ENCODE results near the gene BICDL2.

BICDL2 gene

GRCh38 chr16:3047387-3047720, 10.6 kb upstream of the BICDL2 start:
- no peak for DNase-seq (ENCODE audit: low spot score)

DNA sequence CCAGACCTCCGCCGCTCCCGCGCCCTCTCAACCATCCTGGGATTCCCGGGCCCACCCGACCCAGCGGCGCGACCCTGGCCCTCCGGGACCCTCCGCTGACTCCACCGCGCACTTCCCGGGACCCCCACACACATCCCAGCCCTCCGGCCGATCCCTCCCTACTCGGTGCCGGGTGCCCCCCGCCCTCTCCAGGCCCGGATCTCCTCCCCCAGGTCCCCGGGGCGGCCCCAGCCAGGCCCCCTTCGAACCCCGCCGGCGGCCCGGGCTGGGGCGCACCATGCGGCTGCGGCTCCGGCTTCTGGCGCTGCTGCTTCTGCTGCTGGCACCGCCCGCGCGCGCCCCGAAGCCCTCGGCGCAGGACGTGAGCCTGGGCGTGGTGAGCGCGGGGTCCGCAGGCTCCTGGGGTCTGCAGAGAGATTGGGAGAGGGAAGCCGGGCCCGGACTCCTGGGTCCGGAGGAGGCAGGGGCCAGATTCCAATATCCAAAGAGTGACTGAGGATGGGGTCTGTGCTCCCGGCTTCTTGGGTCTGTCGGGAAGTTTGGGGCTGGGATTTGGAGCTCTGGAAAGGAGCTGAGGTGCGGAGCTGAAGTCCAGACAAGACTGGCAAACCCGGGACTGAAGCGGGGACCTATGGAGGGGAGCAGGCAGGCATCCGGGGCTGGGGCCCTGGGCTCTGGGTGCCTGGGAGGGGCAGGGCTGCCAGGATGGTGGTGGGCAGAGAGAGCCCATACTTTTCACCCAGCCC, 10.1 kb upstream of the BICDL2 start:
- no peak for DNase-seq (ENCODE audit: low spot score)

- no peak for DNase-seq (ENCODE audit: low spot score)
Measured at GRCh38 chr16:3045758-3046640, 9.3 kb upstream of the BICDL2 start, which contains the start of gene MMP25. TSS of gene MMP25 (plus strand) at chr16:3046561. CDS start at chr16:3046918, 357 bp downstream.

- no peak for DNase-seq (ENCODE audit: low spot score)
Measured at GRCh38 chr16:3044708-3045107, 8.0 kb upstream of the BICDL2 start.

DNA sequence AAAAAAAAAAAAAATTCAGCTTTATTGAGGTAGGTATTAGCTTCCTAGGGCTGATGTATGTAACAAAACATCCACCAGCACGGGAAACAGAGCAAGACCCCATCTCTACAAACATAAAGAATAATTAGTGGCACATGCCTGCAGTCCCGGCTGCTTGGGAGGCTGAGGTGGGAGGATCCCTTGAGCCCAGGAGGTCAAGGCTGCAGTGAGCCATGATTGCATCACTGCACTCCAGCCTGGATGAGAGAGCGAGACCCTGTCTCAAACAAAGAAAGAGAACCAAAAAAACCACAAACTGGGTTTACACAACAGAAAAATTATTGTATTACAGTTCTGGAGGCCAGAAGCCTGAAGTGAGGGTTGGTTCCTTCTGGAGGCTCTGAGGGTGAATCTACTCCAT, 5.6 kb upstream of the BICDL2 start:
- DNase-seq (ENCODE audit: low spot score), result no peak

DNA sequence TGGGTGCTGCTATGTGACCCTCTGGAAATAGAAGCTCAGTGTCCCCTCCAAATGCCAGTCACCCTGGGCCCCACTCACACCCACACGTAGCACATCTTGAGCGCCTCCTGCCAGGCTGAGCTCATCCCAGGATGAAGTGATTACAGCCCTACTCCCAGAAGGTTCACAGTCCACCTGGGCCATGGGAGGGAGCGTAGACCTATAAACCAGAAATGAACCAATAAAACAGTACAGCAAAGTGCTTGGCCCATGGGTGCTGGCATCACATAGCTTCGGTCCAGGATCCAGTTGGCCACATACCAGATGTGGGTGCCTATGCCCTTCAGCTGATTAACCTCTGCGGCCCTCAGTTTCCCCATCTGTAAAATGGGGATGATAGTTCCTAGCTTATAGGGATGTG, 2.2 kb upstream of the BICDL2 start:
- no peak for DNase-seq (ENCODE audit: low spot score)

DNA sequence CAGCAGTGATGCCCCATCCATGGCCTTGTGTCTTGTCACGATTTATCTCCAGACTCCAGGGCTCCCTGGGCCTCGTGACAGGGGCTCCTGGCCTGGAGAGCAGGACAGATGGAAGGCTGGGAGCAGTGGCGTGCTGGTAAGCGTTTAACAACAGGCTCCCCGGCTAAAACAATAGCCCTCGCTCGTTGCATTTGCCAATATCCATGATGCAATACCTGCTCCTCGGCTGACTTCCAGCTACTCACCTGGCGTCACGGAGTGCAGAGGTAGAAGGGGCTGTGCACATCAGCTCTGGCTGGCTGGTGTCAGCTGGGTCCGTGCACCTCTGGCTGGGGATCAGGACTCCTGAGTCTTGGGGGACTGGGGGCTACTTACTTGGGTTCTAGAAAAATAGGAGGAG, 1.5 kb upstream of the BICDL2 start:
- DNase-seq (ENCODE audit: low spot score), result no peak

DNA sequence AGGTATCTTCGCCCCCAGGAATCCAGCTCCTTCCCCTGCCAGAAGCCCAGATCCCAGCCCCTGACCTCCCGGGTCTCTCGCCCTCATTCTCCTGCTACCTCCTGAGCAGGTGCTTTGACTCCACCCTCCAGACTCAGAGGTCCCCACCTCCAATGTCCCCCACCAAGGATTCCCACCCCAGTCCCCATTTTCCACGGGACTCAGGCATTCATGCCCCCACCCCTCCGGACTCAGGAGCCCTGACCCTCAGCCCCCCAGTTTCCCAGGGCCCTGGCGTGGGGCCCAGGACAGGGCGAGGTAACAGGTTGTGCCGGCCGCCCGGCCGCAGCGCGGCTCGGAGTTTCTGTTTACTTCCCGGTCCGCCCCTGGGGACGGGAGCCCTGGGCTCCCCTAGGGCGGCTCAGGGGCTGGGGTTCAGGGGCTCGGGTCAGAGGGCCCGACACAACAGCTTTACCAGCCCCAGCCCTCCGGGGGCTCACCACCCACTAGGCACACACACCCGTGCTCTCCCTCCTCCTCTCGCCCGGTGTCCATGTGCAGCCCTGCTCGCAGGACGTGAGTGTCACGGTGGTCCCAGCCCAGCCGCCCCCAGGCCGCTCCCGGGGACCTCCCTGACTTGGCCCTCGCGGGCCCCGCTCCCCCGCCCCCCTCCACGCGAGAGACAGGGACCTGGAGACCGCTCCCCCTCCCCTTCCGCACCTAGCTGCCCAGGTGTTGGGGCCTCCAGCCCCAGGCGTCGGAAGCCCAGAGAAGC, 595 bp downstream of the BICDL2 start:
- DNase-seq (ENCODE audit: low spot score), result no peak

DNA sequence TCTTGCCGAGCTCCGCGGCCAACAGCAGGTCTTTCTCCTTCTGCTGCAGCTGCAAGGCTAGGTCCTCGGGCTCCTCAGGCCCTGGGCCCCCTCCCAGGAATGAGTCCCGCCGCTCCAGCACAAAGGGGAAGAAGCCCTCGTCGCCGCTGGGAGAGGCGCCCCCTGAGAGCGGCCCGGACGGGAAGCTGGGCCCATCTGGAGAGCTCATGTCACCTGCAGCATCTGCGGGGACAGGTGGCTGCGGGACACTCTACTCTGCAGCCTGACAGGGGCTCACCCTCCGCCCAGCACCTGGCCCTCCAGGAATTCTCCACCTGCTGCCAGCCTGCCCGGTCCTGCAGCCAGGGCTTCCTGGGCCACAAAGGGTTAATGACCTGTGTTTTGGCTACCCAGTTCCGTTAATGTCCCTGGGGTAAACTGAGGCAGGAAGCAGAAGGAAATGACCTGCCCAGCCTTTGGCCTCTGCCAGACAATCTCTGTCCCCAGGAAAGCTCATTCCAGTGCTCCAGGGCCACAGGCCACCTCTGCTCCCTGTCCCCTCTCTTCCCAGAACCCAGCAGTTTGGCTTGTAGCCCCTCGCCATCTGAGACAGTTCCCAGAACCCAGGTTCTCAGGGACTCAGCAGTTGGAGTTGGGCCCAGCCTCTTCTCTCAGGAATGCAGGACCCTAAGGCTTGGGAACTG, 1.3 kb downstream of the BICDL2 start:
- DNase-seq (ENCODE audit: low spot score), result no peak

- no peak for DNase-seq (ENCODE audit: low spot score)
Measured at GRCh38 chr16:3032624-3033023, 4.1 kb downstream of the BICDL2 start.

GRCh38 chr16:3030222-3031212, 6.2 kb downstream of the BICDL2 start:
- no peak for DNase-seq (ENCODE audit: low spot score)

DNA sequence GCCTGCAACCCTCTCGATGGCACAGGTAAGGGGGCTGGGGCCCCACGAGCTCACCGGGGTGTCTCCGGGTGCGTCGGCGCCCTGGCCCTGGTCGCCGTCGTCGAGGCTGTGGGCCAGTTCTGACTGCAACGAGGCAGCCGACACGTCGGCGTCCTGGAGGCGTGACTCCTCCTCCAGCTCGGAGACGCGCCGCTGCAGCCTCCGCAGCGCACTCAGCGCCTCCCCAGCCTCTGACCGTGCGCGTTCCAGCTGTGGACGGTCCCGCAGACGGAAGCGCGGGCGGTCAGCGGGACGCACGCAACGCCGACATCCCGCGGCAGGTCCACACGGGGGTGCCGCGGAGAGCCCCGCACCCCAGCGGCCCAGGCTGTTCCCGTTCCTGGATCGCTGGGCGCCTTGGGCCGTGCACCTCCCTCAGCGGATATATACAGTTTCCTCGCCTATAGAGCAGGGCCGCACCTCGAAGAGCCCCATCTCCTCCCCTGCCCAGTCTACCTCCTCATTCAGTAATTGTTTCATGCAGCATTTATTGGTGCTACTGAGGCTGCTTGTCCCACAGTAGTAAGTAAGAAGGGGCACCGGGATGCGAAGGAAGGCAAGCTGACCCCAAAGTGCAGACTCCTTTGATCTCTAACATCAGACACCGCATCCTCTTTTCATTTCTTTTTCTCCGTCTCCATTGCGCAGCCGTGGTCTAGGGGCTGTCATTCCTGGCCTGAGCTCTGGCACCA, 7.1 kb downstream of the BICDL2 start:
- peak; percentile 30 for DNase-seq (ENCODE audit: low spot score)

DNA sequence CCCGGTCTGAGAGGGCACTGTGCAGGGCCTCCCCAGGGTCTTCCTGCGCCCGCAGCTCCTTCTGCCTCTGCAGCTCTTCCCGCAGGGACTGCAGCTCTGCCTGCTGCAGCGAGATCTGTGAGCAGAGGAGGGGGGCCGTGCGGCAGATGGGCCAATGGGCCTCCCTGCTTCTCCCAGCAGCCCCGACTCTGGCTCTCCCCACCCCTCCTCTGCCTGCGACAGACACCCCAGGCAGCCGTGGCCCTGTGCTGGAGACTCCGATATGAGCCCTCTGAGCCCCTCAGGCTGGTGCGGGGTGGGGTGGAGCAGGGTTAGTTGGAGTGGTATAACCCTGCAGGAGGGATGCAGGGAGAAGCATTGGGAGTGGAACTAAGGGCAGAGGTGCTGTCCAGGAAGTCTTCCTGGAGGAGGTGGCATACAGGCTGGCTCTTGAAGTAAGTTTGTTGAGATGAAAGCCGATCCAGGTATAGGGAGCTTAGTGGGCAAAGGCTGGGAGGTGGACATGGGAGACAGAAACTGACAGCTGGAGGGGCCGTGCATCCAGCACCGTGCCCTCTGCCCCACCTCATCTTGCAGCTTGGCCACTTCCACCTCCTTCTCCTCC, 7.9 kb downstream of the BICDL2 start:
- DNase-seq (ENCODE audit: low spot score), result no peak

DNA sequence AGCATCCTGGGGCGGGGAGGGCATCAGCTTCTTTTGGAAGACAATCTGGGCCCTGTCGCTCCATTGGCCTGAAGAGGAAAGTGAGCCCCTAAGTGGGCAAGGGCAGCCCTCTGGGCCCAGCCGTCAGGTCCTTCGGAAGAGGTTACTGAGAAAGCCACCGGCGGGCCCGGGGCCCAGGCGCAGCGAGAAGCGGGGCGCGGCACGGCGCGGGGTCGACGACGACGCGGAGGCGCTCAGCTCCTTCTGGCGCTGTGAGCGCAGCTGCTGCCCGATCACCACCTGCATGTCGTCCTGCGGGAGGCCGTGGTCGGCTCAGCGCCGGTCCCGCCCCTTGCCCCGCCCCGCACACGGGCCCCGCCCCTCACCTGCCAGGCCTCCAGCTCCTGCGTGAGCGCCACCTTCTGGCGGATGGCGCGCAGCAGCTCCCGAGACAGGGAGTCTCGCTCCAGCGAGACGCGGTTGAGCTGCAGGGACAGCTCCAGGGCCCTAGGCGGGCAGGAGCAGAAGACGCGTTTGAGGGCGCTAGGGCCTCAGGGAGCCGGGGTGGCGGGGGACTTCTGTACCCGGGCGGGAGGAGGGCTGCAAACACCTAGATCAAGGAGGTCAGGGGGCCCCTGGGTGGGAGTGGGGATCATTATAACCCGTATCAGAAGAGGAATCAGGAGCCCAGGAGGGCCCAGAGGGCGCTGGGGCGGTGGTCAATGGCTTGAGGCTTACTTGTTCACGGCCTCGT, 8.6 kb downstream of the BICDL2 start:
- peak; percentile 88 for DNase-seq (ENCODE audit: low spot score)

GRCh38 chr16:3027489-3027795, 9.3 kb downstream of the BICDL2 start:
- DNase-seq (ENCODE audit: low spot score), result no peak

- DNase-seq (ENCODE audit: low spot score), result no peak
Measured at GRCh38 chr16:3026609-3027488, 9.9 kb downstream of the BICDL2 start.

- DNase-seq (ENCODE audit: low spot score), result no peak
Measured at GRCh38 chr16:3026003-3026378, 10.8 kb downstream of the BICDL2 start.
